ENCODE data around the gene PTPRZ1.

The PTPRZ1 gene

DNA sequence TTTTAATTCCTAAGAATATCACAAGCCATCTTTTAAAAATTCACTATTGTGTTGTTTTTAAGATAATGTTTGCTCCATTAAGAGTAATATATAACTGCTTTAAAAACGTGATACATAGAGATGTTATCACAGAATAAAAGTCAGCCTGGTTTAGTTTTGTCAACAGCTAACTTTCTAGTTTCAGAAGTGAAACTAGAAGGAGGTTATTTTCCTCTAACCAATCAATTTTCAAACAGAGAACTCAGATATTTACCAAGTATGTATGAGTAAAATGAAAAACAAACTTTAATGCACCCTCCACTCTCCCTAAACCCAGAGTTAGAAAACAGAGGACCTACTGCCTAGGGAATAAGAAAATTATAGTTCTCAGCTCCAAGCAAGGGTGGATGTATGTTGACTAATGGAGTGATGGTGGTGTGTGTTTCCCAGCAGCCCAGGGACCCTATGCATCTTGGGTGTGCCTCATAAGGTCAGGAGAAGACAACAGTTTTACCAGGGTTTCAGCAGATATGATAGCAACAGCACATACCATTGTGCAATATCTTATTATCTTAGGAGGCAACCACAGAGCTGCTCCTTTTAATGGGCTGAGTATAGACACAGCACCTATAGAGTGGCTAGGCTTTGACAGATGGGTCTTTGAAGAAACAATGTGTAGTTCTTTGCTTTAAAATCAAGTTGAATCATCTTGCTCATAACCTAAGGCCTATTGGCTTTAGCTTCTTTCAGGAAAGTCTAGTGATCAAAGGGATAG lies 58.4 kb downstream of the PTPRZ1 start:
- TF ChIP-seq, protein P1, sequence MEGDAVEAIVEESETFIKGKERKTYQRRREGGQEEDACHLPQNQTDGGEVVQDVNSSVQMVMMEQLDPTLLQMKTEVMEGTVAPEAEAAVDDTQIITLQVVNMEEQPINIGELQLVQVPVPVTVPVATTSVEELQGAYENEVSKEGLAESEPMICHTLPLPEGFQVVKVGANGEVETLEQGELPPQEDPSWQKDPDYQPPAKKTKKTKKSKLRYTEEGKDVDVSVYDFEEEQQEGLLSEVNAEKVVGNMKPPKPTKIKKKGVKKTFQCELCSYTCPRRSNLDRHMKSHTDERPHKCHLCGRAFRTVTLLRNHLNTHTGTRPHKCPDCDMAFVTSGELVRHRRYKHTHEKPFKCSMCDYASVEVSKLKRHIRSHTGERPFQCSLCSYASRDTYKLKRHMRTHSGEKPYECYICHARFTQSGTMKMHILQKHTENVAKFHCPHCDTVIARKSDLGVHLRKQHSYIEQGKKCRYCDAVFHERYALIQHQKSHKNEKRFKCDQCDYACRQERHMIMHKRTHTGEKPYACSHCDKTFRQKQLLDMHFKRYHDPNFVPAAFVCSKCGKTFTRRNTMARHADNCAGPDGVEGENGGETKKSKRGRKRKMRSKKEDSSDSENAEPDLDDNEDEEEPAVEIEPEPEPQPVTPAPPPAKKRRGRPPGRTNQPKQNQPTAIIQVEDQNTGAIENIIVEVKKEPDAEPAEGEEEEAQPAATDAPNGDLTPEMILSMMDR (IDR thresholded peaks at IDR 0.05; ENCODE audit: poor library complexity, severe bottlenecking): no peak
- no peaks in the 10 kb centered on the region for H3K27me3 ChIP-seq (ENCODE audit: insufficient read depth, poor library complexity, severe bottlenecking)
- DNase-seq (ENCODE audit: low spot score) (no peak), ATAC-seq (ENCODE audit: low read depth) (peak; percentile 21; the same call in 1 of the 3 replicates)
- no peaks in the 10 kb centered on the region for H3K36me3 ChIP-seq (ENCODE audit: low read depth)
- H3K4me3 ChIP-seq (ENCODE audit: severe bottlenecking): no peak overlapping the region
- H3K27ac ChIP-seq (ENCODE audit: poor library complexity, severe bottlenecking): no peak overlapping the region
- H3K4me1 ChIP-seq (ENCODE audit: insufficient read depth, poor library complexity, severe bottlenecking): no peaks in the 10 kb centered on the region
- no peaks in the 10 kb centered on the region for H3K9me3 ChIP-seq (ENCODE audit: severe bottlenecking)

DNA sequence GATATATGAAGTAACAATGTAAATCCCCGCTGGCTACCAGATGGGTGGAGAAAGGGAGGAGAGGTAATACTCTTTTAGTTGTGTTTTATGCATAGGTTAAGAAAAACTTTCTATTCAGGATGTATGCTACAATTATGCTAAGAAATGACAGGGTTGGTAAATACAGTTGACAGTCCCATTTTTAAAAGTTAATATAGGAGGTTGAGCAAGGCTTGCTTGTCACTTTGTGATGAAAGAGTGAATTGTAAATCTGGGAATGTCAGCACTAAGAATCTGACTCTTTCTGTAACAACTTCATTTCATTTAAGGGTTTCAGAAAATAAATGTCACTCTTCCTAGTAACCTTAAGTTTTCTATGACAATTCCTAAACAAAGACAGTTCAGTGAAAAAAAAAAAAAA lies 59.8 kb downstream of the PTPRZ1 start:
- Histone ChIP-seq H3K4me3 (ENCODE audit: severe bottlenecking) (no peak overlapping the region), H3K4me1 (ENCODE audit: insufficient read depth, poor library complexity, severe bottlenecking) (no peaks in the 10 kb centered on the region), H3K36me3 (ENCODE audit: low read depth) (no peaks in the 10 kb centered on the region), H3K9me3 (ENCODE audit: severe bottlenecking) (no peaks in the 10 kb centered on the region), H3K27ac (ENCODE audit: poor library complexity, severe bottlenecking) (no peak overlapping the region), H3K27me3 (ENCODE audit: insufficient read depth, poor library complexity, severe bottlenecking) (no peaks in the 10 kb centered on the region)
- DNase-seq (ENCODE audit: low spot score): no peak
- TF ChIP-seq, protein P1 (IDR thresholded peaks at IDR 0.05; ENCODE audit: poor library complexity, severe bottlenecking): no peak
- ATAC-seq (ENCODE audit: low read depth): no peak

DNA sequence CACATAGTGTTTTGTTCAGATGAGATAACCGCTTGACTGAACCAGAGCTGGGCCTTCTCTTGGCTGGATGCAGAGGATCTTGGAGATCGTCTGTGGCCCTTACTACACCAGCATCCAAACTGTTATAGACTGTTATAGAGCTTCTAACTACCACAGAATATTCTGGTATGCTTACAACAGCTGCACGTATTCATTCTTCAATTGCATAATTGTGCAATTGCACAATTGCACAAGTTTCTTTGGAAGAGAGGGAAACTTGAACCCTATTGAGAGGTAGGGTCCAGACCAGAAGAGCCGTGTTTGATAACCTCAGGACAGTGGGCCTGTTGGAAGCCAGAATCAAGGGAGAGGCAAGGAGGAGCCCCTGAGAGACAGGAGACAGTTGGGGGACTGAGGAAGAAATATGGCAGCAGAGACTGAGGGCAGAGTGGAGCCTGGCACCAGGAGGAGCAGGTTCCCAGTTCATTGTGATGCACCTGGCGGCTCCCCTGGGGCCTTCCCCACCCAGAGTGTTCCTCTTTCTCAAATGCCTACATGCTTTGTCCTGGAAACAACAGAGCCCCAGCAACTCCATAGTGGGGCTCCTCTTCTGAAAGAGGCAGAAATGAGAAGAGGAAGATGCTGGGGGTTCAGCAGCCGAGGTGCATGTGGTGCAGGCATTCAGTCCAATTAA lies 64.1 kb downstream of the PTPRZ1 start:
- Histone ChIP-seq H3K27ac (ENCODE audit: poor library complexity, severe bottlenecking) (no peak overlapping the region), H3K4me1 (ENCODE audit: insufficient read depth, poor library complexity, severe bottlenecking) (peaks cover 8% of the 10 kb centered on the region)

DNA sequence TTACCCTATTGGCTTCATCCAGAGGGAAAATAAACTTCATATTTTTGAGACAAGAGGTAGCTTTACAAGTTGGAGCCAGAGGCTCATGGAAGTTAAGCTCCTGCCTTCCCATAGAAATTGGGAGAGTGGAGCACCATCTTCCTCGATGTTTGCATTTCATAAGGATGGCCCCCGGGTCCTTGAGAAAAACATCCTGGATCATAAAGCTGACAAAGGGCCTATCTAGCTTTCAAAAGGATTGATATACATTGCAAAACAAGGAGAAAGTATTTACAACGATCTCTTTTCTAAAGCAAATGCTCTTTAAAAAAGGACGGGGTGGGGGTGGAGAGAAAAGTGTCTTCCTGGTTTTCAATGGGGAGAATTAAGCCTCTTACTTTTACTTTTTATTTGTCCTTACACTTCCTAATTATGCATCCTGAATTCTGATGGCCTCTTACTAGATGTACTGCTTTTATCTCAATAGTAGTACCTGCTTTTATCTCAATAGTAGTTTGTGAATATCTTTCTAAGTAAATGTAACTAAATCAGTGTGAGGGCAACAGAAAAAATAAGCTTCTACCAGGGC lies 65.6 kb downstream of the PTPRZ1 start:
- no peaks in the 10 kb centered on the region for H3K36me3 ChIP-seq (ENCODE audit: low read depth)
- TF ChIP-seq, protein P1 (IDR thresholded peaks at IDR 0.05; ENCODE audit: poor library complexity, severe bottlenecking): no peak
- DNase-seq (ENCODE audit: low spot score) (no peak), ATAC-seq (ENCODE audit: low read depth) (no peak)
- peaks cover 16% of the 10 kb centered on the region for H3K4me1 ChIP-seq (ENCODE audit: insufficient read depth, poor library complexity, severe bottlenecking)
- no peaks in the 10 kb centered on the region for H3K9me3 ChIP-seq (ENCODE audit: severe bottlenecking)
- no peaks in the 10 kb centered on the region for H3K27me3 ChIP-seq (ENCODE audit: insufficient read depth, poor library complexity, severe bottlenecking)
- no peak overlapping the region for H3K4me3 ChIP-seq (ENCODE audit: severe bottlenecking)
- H3K27ac ChIP-seq (ENCODE audit: poor library complexity, severe bottlenecking): no peak overlapping the region

More for the DNA sequence above, 64.1 kb downstream of the PTPRZ1 start:
- H3K36me3 ChIP-seq (ENCODE audit: low read depth): no peaks in the 10 kb centered on the region
- ATAC-seq (ENCODE audit: low read depth): no peak
- H3K9me3 ChIP-seq (ENCODE audit: severe bottlenecking): no peaks in the 10 kb centered on the region
- no peaks in the 10 kb centered on the region for H3K27me3 ChIP-seq (ENCODE audit: insufficient read depth, poor library complexity, severe bottlenecking)
- no peak overlapping the region for H3K4me3 ChIP-seq (ENCODE audit: severe bottlenecking)
- DNase-seq (ENCODE audit: low spot score): no peak
- TF ChIP-seq, protein P1 (IDR thresholded peaks at IDR 0.05; ENCODE audit: poor library complexity, severe bottlenecking): no peak

All from RWPE2 (cell line).